ENCODE results near the gene PPARG. TPM values are rescaled to one million over a fixed set of nuclear protein-coding genes. Genes with fewer than 3 reads are reported as not detected.
A peak's percentile ranks its signal among the peaks of the same experiment; 100 is the strongest.
"Not testable (repeated sequence)": the region's sequence is repeated elsewhere in the genome, so short reads cannot be mapped to it uniquely, and the experiment has no call there.

Gene PPARG
- total and polyA plus RNA-seq, 3 experiments from 2014 or later, result 0.66 to 0.74 TPM; not detected in 1

DNA sequence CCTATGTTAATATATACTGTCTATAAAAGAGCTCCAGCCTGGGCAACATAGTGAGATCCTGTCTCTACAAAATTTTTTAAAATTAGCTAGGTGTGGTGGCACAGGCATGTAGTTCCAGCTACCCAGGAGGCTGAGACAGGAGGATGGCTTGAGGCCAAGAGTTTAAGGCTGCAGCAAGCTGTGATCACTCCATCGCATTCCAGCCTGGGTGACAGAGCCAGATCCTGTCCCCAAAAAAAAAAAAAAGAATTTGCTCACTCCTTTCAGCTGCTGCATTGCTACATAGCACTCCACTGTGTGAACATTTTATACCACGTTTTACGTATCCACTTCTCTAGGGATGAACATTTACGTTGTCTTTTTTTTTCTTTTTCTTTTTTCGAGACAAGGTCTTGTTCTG is 189.5 kb downstream of the PPARG start:
- Mint-ChIP-seq H3K9me3 (no peaks in the 10 kb centered on the region), H3K4me1 (peaks cover 6 to 14% (median 9%) of the 10 kb centered on the region in 3 donors), H3K36me3 (no peaks in the 10 kb centered on the region), H3K4me3 (no peak overlapping the region), H3K27ac (no peak overlapping the region), H3K27me3 (no peaks in the 10 kb centered on the region)
- no peak for DNase-seq
- Histone ChIP-seq H3K27ac (ENCODE audit: low read depth, low read length) (no peak overlapping the region), H3K4me1 (ENCODE audit: insufficient read depth, low read length) (peaks cover 6% of the 10 kb centered on the region), H3K27me3 (ENCODE audit: insufficient read depth, low read length, poor library complexity, severe bottlenecking) (no peaks in the 10 kb centered on the region), H3K9me3 (ENCODE audit: low read length) (no peaks in the 10 kb centered on the region), H3K4me3 (ENCODE audit: low read length) (no peak overlapping the region), H3K36me3 (ENCODE audit: insufficient read depth, low read length) (no peaks in the 10 kb centered on the region)
- CTCF ChIA-PET, result interaction anchor here (4.1 kb wide), 1 partner anchor 343 kb away, joined by 28 read pairs; no protein-coding TSS in a partner anchor
- POLR2A ChIA-PET, result no interaction called here

DNA sequence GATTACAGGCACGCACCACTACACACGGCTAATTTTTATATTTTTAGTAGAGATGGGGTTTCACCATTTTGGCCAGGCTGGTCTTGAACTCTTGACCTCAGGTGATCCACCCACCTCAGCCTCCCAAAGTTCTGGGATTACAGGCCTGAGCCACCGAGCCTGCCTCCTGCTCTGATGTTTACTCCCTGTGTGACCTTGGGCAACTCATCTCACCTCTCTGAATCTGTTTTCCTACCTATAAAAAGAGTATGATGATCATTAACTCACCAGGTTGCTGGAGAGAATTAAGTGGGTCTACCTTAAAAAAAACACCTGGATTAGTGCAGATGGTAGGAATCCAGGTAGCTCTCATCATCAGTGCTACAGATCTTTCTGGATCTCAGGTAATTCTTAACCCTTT is 190.3 kb downstream of the PPARG start:
- H3K9me3 Mint-ChIP-seq; DNase-seq; H3K27me3 ChIP-seq (ENCODE audit: insufficient read depth, low read length, poor library complexity, severe bottlenecking); H3K36me3 Mint-ChIP-seq; H3K4me3 ChIP-seq (ENCODE audit: low read length); H3K9me3 ChIP-seq (ENCODE audit: low read length); H3K4me3 Mint-ChIP-seq; H3K27ac ChIP-seq (ENCODE audit: low read depth, low read length); H3K27ac Mint-ChIP-seq; H3K36me3 ChIP-seq (ENCODE audit: insufficient read depth, low read length); POLR2A ChIA-PET; H3K27me3 Mint-ChIP-seq: not testable (repeated sequence)
- H3K4me1 Mint-ChIP-seq, result peaks cover 15 to 18% (median 17%) of the 10 kb centered on the region in 3 donors
- peaks cover 12% of the 10 kb centered on the region for H3K4me1 ChIP-seq (ENCODE audit: insufficient read depth, low read length)
- CTCF ChIA-PET, result interaction anchor here (1.1 to 4.1 kb wide), 13 partner anchors 9 to 1100 kb away, joined by 3 to 28 read pairs (median 4); no protein-coding TSS in a partner anchor

DNA sequence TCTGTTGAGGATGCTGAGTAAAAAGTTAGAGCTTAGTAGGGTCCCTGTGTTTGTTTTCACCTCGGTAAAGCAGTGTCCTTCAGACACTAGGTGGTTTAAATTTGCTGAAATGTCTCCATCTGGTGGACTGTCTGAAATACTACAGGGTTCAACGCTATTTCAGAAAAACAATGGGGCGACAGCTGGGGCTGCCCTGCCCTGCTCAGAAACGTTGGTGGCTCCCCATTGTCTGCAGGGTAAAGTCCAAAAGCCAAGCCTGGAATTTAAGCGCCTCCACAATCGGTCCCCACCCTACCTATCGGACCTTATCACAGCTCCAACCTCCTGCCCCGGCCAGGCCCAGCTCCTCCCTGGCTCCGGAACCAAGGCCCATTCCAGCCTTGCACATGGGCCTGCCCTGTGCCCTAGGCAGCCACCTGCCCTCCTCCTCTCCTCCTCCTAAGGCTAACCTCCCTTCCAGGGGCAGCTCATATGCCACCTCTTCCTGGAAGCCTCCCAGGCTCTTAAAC is 191.1 kb downstream of the PPARG start:
- Histone ChIP-seq H3K4me3 (ENCODE audit: low read length) (no peak overlapping the region), H3K27ac (ENCODE audit: low read depth, low read length) (no peak overlapping the region), H3K4me1 (ENCODE audit: insufficient read depth, low read length) (peaks cover 15% of the 10 kb centered on the region), H3K36me3 (ENCODE audit: insufficient read depth, low read length) (no peaks in the 10 kb centered on the region), H3K9me3 (ENCODE audit: low read length) (no peaks in the 10 kb centered on the region), H3K27me3 (ENCODE audit: insufficient read depth, low read length, poor library complexity, severe bottlenecking) (no peaks in the 10 kb centered on the region)
- H3K36me3 Mint-ChIP-seq, result peaks cover 0 to 8% (median 0%) of the 10 kb centered on the region in 3 donors
- no peak overlapping the region for H3K27ac Mint-ChIP-seq
- H3K9me3 Mint-ChIP-seq, result no peaks in the 10 kb centered on the region
- peak in 2 of 5 donors; percentile 40 to 41 for DNase-seq
- POLR2A ChIA-PET, result interaction anchor here (0.7 kb wide), 1 partner anchor 270 kb away, joined by 3 read pairs; no protein-coding TSS in a partner anchor
- peaks cover 23 to 25% (median 23%) of the 10 kb centered on the region in 3 donors for H3K4me1 Mint-ChIP-seq
- CTCF ChIA-PET, result interaction anchor here (0.6 to 4.1 kb wide), 16 partner anchors 9 to 1101 kb away, joined by 3 to 28 read pairs (median 4); partner anchors contain the start of gene TAMM41
- H3K4me3 Mint-ChIP-seq, result peak overlapping the region in 1 of 7 donors; percentile 12
- H3K27me3 Mint-ChIP-seq, result no peaks in the 10 kb centered on the region

DNA sequence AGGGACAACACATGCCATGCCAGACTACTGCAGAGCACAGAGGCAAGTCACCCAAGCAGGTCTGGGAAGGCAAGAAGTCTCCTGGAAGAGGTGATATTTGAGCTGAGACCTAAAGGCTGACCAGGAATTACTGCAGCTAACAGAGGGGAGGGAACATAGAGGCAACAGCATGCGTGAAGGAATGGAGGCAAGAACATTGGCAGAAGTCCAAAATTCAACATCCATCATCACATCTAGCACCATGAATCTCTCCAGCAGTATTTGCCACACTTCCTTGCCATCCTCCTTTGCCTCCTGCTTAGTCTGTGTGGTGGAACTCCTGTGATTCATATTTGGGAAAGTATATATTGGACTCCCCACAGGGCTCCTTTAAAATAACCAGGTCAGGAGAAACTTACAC is 194.5 kb downstream of the PPARG start:
- peak overlapping the region; percentile 93 to 100 (median 98) for H3K27ac Mint-ChIP-seq
- H3K9me3 Mint-ChIP-seq, result no peaks in the 10 kb centered on the region
- Histone ChIP-seq H3K27ac (ENCODE audit: low read depth, low read length) (peak overlapping the region; percentile 85), H3K27me3 (ENCODE audit: insufficient read depth, low read length, poor library complexity, severe bottlenecking) (no peaks in the 10 kb centered on the region), H3K36me3 (ENCODE audit: insufficient read depth, low read length) (no peaks in the 10 kb centered on the region), H3K4me3 (ENCODE audit: low read length) (peak overlapping the region; percentile 90), H3K9me3 (ENCODE audit: low read length) (no peaks in the 10 kb centered on the region), H3K4me1 (ENCODE audit: insufficient read depth, low read length) (peaks cover 22% of the 10 kb centered on the region)
- no peak for DNase-seq
- ChIA-PET POLR2A (no interaction called here), CTCF (interaction anchor here (2.1 kb wide), 1 partner anchor 348 kb away, joined by 9 read pairs; no protein-coding TSS in a partner anchor)
- H3K4me3 Mint-ChIP-seq, result peak overlapping the region; percentile 92 to 96 (median 95)
- H3K36me3 Mint-ChIP-seq, result peaks cover 0 to 14% (median 0%) of the 10 kb centered on the region in 3 donors
- H3K27me3 Mint-ChIP-seq, result no peaks in the 10 kb centered on the region
- peaks cover 34 to 42% (median 39%) of the 10 kb centered on the region in 3 donors for H3K4me1 Mint-ChIP-seq

DNA sequence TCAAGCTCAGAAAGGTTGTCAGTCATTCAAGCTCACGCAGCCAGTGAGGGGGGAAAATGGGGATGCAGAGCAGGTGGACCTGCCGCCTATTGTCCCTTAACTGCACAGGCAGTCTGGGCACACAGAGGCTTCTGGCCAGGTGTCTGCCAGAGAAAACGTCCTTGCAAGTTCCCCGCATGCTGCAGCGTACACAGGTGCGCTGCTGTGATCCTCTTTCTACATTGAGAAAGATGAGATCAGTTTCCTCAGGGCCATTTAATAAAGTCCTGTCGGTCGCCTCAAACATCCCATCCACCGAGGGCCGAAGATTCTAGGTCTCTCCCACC is 195.0 kb downstream of the PPARG start:
- peak overlapping the region; percentile 93 to 100 (median 98) for H3K27ac Mint-ChIP-seq
- Histone ChIP-seq H3K9me3 (ENCODE audit: low read length) (no peaks in the 10 kb centered on the region), H3K4me3 (ENCODE audit: low read length) (peak overlapping the region; percentile 90), H3K27ac (ENCODE audit: low read depth, low read length) (peak overlapping the region; percentile 85), H3K4me1 (ENCODE audit: insufficient read depth, low read length) (peaks cover 22% of the 10 kb centered on the region), H3K27me3 (ENCODE audit: insufficient read depth, low read length, poor library complexity, severe bottlenecking) (no peaks in the 10 kb centered on the region), H3K36me3 (ENCODE audit: insufficient read depth, low read length) (no peaks in the 10 kb centered on the region)
- peaks cover 0 to 14% (median 0%) of the 10 kb centered on the region in 3 donors for H3K36me3 Mint-ChIP-seq
- H3K27me3 Mint-ChIP-seq, result no peaks in the 10 kb centered on the region
- H3K4me3 Mint-ChIP-seq, result peak overlapping the region; percentile 92 to 96 (median 95)
- no peak for DNase-seq
- CTCF ChIA-PET, result interaction anchor here (0.8 to 2.1 kb wide), 4 partner anchors 13 to 349 kb away, joined by 3 to 9 read pairs (median 4); no protein-coding TSS in a partner anchor
- POLR2A ChIA-PET, result interaction anchor here (0.6 to 1.5 kb wide), 3 partner anchors 180 to 767 kb away, joined by 3 to 7 read pairs (median 4); partner anchors contain the start of genes RAF1 and TAMM41
- H3K4me1 Mint-ChIP-seq, result peaks cover 34 to 42% (median 39%) of the 10 kb centered on the region in 3 donors
- no peaks in the 10 kb centered on the region for H3K9me3 Mint-ChIP-seq

Other genes with a start within 250 kb of the PPARG start
- not detected for gene TIMP4, start 130.2 kb upstream of the PPARG start, total RNA-seq
- not detected for gene TIMP4, start 130.2 kb upstream of the PPARG start, polyA plus RNA-seq
- gene TSEN2, start 195.4 kb downstream of the PPARG start, total RNA-seq, result 10 to 100 TPM; 29.8 to 30.3 TPM
- 13.1 TPM for gene TSEN2, start 195.4 kb downstream of the PPARG start, polyA plus RNA-seq